WTC11 (cell line): ENCODE measurements around the gene SLC9A9. TPM values are rescaled to one million over a fixed set of nuclear protein-coding genes. Genes with fewer than 3 reads are reported as not detected.

Source experiments
- ATAC-seq: fragments of 200-7000 bp; cut with Tn5 transposase; 2 replicates; pipeline ENCODE4 v1.10.0; 2021; ENCODE audit warnings: mild to moderate bottlenecking, moderate library complexity
- CTCF ChIA-PET: fragments of 300-600 bp; sonication (Branson Sonifier 250); formaldehyde crosslinking; loops from one replicate; lab custom pipeline; 2021; ENCODE audit warnings: antibody characterized with exemption; lab: Charles Lee
- POLR2A ChIA-PET: fragments of 350-600 bp; sonication (Branson Sonifier 250); formaldehyde crosslinking; loops from one replicate; lab custom pipeline; 2021; ENCODE audit warnings: antibody characterized with exemption; lab: Charles Lee
- DNase-seq: peaks from one replicate; pipeline ENCODE4 v3.0.0; 2021; ENCODE audit warnings: low spot score
- H3K27ac Mint-ChIP-seq: 2 replicates; pipeline ENCODE4 v1.8.0; 2021; ENCODE audit warnings: mixed read lengths
- H3K27me3 Mint-ChIP-seq: 2 replicates; pipeline ENCODE4 v1.8.0; 2021; ENCODE audit warnings: low read depth, mild to moderate bottlenecking, moderate library complexity, mixed read lengths
- H3K36me3 Mint-ChIP-seq: 2 replicates; pipeline ENCODE4 v1.8.0; 2021; ENCODE audit warnings: mixed read lengths
- H3K4me1 Mint-ChIP-seq: 2 replicates; pipeline ENCODE4 v1.8.0; 2022; ENCODE audit warnings: mixed read lengths
- H3K4me3 Mint-ChIP-seq: 2 replicates; pipeline ENCODE4 v1.8.0; 2021; ENCODE audit warnings: mild to moderate bottlenecking, moderate library complexity, mixed read lengths
- H3K9me3 Mint-ChIP-seq: 2 replicates; pipeline ENCODE4 v1.8.0; 2021; ENCODE audit warnings: mixed read lengths
- CBFB ChIP-seq: sonication (generic); formaldehyde crosslinking; IDR thresholded peaks from 2 replicates; pipeline ENCODE4 v1.8.1; 2022; ENCODE audit warnings: mild to moderate bottlenecking, low read depth, missing genetic modification reagents
- CREB1 ChIP-seq: sonication (generic); formaldehyde crosslinking; IDR thresholded peaks from 2 replicates; pipeline ENCODE4 v1.8.0; 2023; ENCODE audit warnings: mild to moderate bottlenecking, missing genetic modification reagents
- EMX1 ChIP-seq: fragments of 250-450 bp; sonication (Bioruptor Pico); IDR thresholded peaks from 2 replicates; pipeline ENCODE4 v1.8.0; 2021; ENCODE audit warnings: mild to moderate bottlenecking
- FOXJ3 ChIP-seq: sonication (generic); formaldehyde crosslinking; IDR thresholded peaks from 2 replicates; pipeline ENCODE4 v1.9.0; 2021; ENCODE audit warnings: missing genetic modification reagents, mild to moderate bottlenecking, borderline replicate concordance
- KAT7 ChIP-seq: sonication (generic); formaldehyde crosslinking; IDR thresholded peaks from 2 replicates; pipeline ENCODE4 v1.8.1; 2023; ENCODE audit warnings: missing genetic modification reagents, mild to moderate bottlenecking, borderline replicate concordance
- NFATC4 ChIP-seq: fragments of 250-450 bp; sonication (Bioruptor Pico); IDR thresholded peaks from 2 replicates; pipeline ENCODE4 v1.9.0; 2021; ENCODE audit warnings: mild to moderate bottlenecking
- NR3C1 ChIP-seq: sonication (generic); formaldehyde crosslinking; conservative IDR thresholded peaks from 2 replicates; pipeline ENCODE4 v1.8.1; 2023; ENCODE audit warnings: low read depth, mild to moderate bottlenecking, missing genetic modification reagents
- RELA ChIP-seq: sonication (generic); formaldehyde crosslinking; IDR thresholded peaks from 2 replicates; pipeline ENCODE4 v1.8.1; 2022; ENCODE audit warnings: missing genetic modification reagents, mild to moderate bottlenecking, borderline replicate concordance
- TCF7 ChIP-seq: sonication (generic); formaldehyde crosslinking; IDR thresholded peaks from 2 replicates; pipeline ENCODE4 v1.8.0; 2022; ENCODE audit warnings: mild to moderate bottlenecking, low read depth, missing genetic modification reagents, moderate library complexity
- ZNF138 ChIP-seq: sonication (generic); formaldehyde crosslinking; conservative IDR thresholded peaks from 2 replicates; pipeline ENCODE4 v1.8.1; 2022; ENCODE audit warnings: mild to moderate bottlenecking, moderate library complexity, missing genetic modification reagents
- ZNF317 ChIP-seq: sonication (generic); formaldehyde crosslinking; IDR thresholded peaks from 2 replicates; pipeline ENCODE4 v1.8.1; 2023; ENCODE audit warnings: low read depth, mild to moderate bottlenecking, moderate library complexity, missing genetic modification reagents, borderline replicate concordance
- ZNF416 ChIP-seq: fragments of 250-450 bp; sonication (Bioruptor Pico); IDR thresholded peaks from 2 replicates; pipeline ENCODE4 v1.9.0; 2021; ENCODE audit warnings: mild to moderate bottlenecking, inconsistent platforms
- total RNA-seq: library from RNA; stranded (reverse); gene quantifications from 3 replicates; pipeline ENCODE4 v1.2.3, GENCODE V29; 2021
- TF ChIP-seq, protein P1 (sequence below): sonication (generic); formaldehyde crosslinking; conservative IDR thresholded peaks from 2 replicates; pipeline ENCODE4 v1.8.1; 2022; ENCODE audit warnings: mild to moderate bottlenecking, missing genetic modification reagents
- TF ChIP-seq, protein P2 (sequence below): sonication (generic); formaldehyde crosslinking; IDR thresholded peaks from 2 replicates; pipeline ENCODE4 v1.8.1; 2023; ENCODE audit warnings: mild to moderate bottlenecking, missing genetic modification reagents
- TF ChIP-seq, protein P3 (sequence below): fragments of 250-450 bp; sonication (Bioruptor Pico); IDR thresholded peaks from 2 replicates; pipeline ENCODE4 v1.9.0; 2021; ENCODE audit warnings: moderate library complexity, mild to moderate bottlenecking, inconsistent platforms, borderline replicate concordance
- TF ChIP-seq, protein P4 (sequence below): sonication (generic); formaldehyde crosslinking; IDR thresholded peaks from 2 replicates; pipeline ENCODE4 v1.8.0; 2022; ENCODE audit warnings: missing genetic modification reagents
- TF ChIP-seq, protein P5 (sequence below): fragments of 250-450 bp; sonication (Bioruptor Pico); IDR thresholded peaks from 2 replicates; pipeline ENCODE4 v1.9.0; 2021; ENCODE audit warnings: mild to moderate bottlenecking
- TF ChIP-seq, protein P6 (sequence below): sonication (generic); formaldehyde crosslinking; IDR thresholded peaks from 2 replicates; pipeline ENCODE4 v1.8.1; 2023; ENCODE audit warnings: mild to moderate bottlenecking, missing genetic modification reagents, moderate library complexity
- TF ChIP-seq, protein P7 (sequence below): sonication (generic); formaldehyde crosslinking; IDR thresholded peaks from 2 replicates; pipeline ENCODE4 v1.8.1; 2023; ENCODE audit warnings: mild to moderate bottlenecking, missing genetic modification reagents
- TF ChIP-seq, protein P8 (sequence below): sonication (generic); formaldehyde crosslinking; IDR thresholded peaks from 2 replicates; pipeline ENCODE4 v1.8.0; 2023; ENCODE audit warnings: missing genetic modification reagents

Gene SLC9A9
- total RNA-seq, 1 experiment from 2014 or later, result 1.2 TPM

DNA sequence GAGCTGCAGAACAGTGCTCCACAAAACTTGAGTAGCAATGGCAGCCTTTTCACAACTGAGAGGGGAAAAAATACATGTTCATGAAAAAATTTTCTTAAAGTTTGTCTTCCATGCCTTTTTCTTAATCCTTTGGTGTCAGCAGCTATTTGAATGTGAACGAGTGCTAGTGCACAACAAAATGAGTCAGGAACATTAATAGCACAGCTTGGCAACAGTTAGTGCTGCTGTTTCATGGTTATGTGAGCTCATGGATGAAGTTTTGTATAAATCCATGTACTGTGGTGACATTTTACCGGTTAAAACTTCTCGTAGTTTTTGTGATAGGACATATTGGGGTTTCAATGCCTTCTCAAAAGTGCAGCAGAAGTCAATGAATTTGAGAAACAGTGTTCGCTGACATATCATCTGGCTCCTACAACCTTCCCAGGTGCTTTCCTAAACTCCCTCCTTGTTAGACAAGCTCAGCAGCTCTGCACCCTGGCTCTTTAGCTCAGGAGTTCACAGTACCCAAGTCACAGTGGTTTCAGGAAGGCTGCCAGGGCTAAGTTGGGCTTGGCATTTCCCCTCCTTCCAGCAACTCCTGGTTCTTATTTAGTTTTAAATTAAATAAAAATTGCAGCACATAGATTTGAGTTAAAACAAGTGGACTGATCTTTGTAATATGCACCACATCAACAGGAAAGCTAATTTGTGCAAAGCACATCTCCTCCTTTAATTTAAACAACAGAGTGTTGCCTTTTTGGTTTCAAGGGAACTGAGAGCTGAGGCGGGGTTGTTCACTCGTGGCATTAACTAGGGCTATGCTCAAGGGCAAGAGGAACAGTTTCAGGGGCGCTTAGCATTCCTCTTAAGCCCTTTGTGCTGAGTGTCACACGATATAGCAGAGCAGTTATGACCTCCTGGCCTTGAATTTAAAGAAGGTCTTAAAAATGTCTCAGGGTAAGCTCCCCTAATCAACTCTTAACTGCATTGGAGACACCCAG is 365.9 kb downstream of the SLC9A9 start:
- Mint-ChIP-seq H3K27me3 (no peaks in the 10 kb centered on the region), H3K4me3 (no peak overlapping the region), H3K36me3 (no peaks in the 10 kb centered on the region), H3K27ac (no peak overlapping the region), H3K9me3 (0 out of 2 replicates have a peak, but pooled peaks cover 5% of the 10 kb centered on the region), H3K4me1 (peaks cover 24% of the 10 kb centered on the region)
- TF ChIP-seq KAT7 (no peak), EMX1 (CRISPR knock-in tag) (no peak)
- TF ChIP-seq, protein P1, sequence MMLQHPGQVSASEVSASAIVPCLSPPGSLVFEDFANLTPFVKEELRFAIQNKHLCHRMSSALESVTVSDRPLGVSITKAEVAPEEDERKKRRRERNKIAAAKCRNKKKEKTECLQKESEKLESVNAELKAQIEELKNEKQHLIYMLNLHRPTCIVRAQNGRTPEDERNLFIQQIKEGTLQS (CRISPR knock-in tag), result no peak
- TF ChIP-seq, protein P2, sequence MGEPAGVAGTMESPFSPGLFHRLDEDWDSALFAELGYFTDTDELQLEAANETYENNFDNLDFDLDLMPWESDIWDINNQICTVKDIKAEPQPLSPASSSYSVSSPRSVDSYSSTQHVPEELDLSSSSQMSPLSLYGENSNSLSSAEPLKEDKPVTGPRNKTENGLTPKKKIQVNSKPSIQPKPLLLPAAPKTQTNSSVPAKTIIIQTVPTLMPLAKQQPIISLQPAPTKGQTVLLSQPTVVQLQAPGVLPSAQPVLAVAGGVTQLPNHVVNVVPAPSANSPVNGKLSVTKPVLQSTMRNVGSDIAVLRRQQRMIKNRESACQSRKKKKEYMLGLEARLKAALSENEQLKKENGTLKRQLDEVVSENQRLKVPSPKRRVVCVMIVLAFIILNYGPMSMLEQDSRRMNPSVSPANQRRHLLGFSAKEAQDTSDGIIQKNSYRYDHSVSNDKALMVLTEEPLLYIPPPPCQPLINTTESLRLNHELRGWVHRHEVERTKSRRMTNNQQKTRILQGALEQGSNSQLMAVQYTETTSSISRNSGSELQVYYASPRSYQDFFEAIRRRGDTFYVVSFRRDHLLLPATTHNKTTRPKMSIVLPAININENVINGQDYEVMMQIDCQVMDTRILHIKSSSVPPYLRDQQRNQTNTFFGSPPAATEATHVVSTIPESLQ, result no peak
- TF ChIP-seq, protein P3, sequence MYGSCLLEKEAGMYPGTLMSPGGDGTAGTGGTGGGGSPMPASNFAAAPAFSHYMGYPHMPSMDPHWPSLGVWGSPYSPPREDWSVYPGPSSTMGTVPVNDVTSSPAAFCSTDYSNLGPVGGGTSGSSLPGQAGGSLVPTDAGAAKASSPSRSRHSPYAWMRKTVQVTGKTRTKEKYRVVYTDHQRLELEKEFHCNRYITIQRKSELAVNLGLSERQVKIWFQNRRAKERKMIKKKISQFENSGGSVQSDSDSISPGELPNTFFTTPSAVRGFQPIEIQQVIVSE (CRISPR knock-in tag), result no peak
- POLR2A ChIA-PET, result no interaction called here
- CTCF ChIA-PET, result interaction anchor here (1.3 to 1.4 kb wide), 2 partner anchors 11 to 192 kb away, joined by 3 to 4 read pairs; no protein-coding TSS in a partner anchor
- DNase-seq (no peak), ATAC-seq (no peak)

DNA sequence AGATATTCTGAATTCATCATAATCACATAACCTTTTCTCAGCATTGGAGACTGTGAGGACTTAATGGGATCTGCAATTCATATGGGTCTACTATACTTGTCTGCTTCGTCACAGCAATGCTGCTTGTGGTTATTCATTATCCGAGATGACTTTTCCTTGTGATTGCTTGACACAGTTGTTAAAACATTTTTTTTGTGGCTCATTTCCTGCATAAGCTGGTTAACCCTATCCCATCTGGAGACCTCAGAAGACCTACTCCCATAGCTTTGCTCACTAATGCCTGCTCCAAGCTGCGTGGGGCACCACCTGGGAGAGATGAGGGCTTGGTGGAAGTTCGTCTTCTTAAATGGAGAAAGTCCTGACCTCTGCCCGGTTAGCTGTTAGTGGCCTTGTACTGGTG is 367.9 kb downstream of the SLC9A9 start:
- ATAC-seq, result no peak
- Mint-ChIP-seq H3K9me3 (0 out of 2 replicates have a peak, but pooled peaks cover 5% of the 10 kb centered on the region), H3K36me3 (no peaks in the 10 kb centered on the region), H3K4me1 (peaks cover 26% of the 10 kb centered on the region), H3K4me3 (no peak overlapping the region), H3K27me3 (no peaks in the 10 kb centered on the region), H3K27ac (no peak overlapping the region)
- TF ChIP-seq, protein P4, sequence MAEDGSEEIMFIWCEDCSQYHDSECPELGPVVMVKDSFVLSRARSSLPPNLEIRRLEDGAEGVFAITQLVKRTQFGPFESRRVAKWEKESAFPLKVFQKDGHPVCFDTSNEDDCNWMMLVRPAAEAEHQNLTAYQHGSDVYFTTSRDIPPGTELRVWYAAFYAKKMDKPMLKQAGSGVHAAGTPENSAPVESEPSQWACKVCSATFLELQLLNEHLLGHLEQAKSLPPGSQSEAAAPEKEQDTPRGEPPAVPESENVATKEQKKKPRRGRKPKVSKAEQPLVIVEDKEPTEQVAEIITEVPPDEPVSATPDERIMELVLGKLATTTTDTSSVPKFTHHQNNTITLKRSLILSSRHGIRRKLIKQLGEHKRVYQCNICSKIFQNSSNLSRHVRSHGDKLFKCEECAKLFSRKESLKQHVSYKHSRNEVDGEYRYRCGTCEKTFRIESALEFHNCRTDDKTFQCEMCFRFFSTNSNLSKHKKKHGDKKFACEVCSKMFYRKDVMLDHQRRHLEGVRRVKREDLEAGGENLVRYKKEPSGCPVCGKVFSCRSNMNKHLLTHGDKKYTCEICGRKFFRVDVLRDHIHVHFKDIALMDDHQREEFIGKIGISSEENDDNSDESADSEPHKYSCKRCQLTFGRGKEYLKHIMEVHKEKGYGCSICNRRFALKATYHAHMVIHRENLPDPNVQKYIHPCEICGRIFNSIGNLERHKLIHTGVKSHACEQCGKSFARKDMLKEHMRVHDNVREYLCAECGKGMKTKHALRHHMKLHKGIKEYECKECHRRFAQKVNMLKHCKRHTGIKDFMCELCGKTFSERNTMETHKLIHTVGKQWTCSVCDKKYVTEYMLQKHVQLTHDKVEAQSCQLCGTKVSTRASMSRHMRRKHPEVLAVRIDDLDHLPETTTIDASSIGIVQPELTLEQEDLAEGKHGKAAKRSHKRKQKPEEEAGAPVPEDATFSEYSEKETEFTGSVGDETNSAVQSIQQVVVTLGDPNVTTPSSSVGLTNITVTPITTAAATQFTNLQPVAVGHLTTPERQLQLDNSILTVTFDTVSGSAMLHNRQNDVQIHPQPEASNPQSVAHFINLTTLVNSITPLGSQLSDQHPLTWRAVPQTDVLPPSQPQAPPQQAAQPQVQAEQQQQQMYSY (CRISPR knock-in tag), result no peak
- no peak for TF ChIP-seq RELA (CRISPR knock-in tag)
- TF ChIP-seq, protein P5, sequence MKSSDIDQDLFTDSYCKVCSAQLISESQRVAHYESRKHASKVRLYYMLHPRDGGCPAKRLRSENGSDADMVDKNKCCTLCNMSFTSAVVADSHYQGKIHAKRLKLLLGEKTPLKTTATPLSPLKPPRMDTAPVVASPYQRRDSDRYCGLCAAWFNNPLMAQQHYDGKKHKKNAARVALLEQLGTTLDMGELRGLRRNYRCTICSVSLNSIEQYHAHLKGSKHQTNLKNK (CRISPR knock-in tag), result no peak
- TF ChIP-seq NFATC4 (CRISPR knock-in tag), result no peak
- TF ChIP-seq, protein P6, sequence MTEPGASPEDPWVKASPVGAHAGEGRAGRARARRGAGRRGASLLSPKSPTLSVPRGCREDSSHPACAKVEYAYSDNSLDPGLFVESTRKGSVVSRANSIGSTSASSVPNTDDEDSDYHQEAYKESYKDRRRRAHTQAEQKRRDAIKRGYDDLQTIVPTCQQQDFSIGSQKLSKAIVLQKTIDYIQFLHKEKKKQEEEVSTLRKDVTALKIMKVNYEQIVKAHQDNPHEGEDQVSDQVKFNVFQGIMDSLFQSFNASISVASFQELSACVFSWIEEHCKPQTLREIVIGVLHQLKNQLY (CRISPR knock-in tag), result no peak
- TF ChIP-seq, protein P1 (CRISPR knock-in tag), result no peak
- ChIA-PET POLR2A (no interaction called here), CTCF (no interaction called here)
- no peak for DNase-seq

DNA sequence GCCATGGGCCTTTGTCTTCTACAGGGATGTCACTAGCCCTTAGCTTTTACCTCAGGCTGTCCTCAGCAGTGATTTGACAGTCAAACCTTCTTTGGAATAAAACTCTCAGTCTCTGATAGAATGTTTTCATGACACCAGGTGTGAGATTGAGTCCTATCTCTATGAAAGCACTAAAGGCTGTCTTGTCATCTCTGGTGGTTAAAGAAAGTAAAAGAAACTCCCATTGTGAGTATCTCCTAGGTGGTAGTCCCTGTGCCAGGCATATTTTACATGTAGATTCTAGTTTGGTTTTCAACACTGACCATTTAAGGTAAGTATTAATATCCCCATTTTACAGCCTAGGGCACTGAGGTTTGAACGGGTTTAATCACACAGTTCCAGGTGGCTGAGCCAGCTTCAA is 368.5 kb downstream of the SLC9A9 start:
- Mint-ChIP-seq H3K4me3 (no peak overlapping the region), H3K36me3 (no peaks in the 10 kb centered on the region), H3K27ac (no peak overlapping the region), H3K4me1 (peaks cover 22% of the 10 kb centered on the region), H3K27me3 (no peaks in the 10 kb centered on the region), H3K9me3 (0 out of 2 replicates have a peak, but pooled peaks cover 5% of the 10 kb centered on the region)
- ATAC-seq, result no peak
- CTCF ChIA-PET, result no interaction called here
- DNase-seq, result no peak
- POLR2A ChIA-PET, result no interaction called here
- no peak for TF ChIP-seq TCF7 (CRISPR knock-in tag)
- no peak for TF ChIP-seq ZNF138 (CRISPR knock-in tag)
- TF ChIP-seq FOXJ3, result no peak
- no peak for TF ChIP-seq NR3C1 (CRISPR knock-in tag)
- no peak for TF ChIP-seq ZNF317 (CRISPR knock-in tag)
- no peak for TF ChIP-seq ZNF416
- TF ChIP-seq CBFB, result no peak
- TF ChIP-seq, protein P7, sequence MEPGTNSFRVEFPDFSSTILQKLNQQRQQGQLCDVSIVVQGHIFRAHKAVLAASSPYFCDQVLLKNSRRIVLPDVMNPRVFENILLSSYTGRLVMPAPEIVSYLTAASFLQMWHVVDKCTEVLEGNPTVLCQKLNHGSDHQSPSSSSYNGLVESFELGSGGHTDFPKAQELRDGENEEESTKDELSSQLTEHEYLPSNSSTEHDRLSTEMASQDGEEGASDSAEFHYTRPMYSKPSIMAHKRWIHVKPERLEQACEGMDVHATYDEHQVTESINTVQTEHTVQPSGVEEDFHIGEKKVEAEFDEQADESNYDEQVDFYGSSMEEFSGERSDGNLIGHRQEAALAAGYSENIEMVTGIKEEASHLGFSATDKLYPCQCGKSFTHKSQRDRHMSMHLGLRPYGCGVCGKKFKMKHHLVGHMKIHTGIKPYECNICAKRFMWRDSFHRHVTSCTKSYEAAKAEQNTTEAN, result no peak
- TF ChIP-seq, protein P8, sequence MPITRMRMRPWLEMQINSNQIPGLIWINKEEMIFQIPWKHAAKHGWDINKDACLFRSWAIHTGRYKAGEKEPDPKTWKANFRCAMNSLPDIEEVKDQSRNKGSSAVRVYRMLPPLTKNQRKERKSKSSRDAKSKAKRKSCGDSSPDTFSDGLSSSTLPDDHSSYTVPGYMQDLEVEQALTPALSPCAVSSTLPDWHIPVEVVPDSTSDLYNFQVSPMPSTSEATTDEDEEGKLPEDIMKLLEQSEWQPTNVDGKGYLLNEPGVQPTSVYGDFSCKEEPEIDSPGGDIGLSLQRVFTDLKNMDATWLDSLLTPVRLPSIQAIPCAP (CRISPR knock-in tag), result no peak
- no peak for TF ChIP-seq CREB1 (CRISPR knock-in tag)
